Activated T-cell treated with anti-CD3 and anti-CD28 coated beads, Interleukin-2, amount 50 U/mL, for 72 hours (primary cell): ENCODE measurements around the gene FSTL4. TPM values are rescaled to one million over a fixed set of nuclear protein-coding genes. Genes with fewer than 3 reads are reported as not detected.

ENCODE experiments used
- ATAC-seq, 2 donors: fragments of 150-1000 bp; cut with Tn5 transposase; replicated peaks in 1 of 2; 2 replicates each; pipeline ENCODE4 v1.10.0; 2021; ENCODE audit warnings: moderate library complexity in 2 of 2, mild to moderate bottlenecking in 1 of 2
- DNase-seq, 2 donors: peaks; one replicate each; pipeline ENCODE4 v3.0.0; 2021 to 2022; ENCODE audit warnings: mixed read lengths in 1 of 2
- H3K27ac Mint-ChIP-seq: one replicate; pipeline ENCODE4 v1.8.0; 2022; ENCODE audit warnings: mild to moderate bottlenecking, moderate library complexity, mixed read lengths
- H3K27me3 Mint-ChIP-seq: one replicate; pipeline ENCODE4 v1.8.0; 2022; ENCODE audit warnings: low read depth, mixed read lengths
- H3K36me3 Mint-ChIP-seq, 2 donors: one replicate each; pipeline ENCODE4 v1.8.0; 2022; ENCODE audit warnings: mixed read lengths in 2 of 2, mild to moderate bottlenecking in 1 of 2; ENCODE audit not compliant: insufficient read depth in 2 of 2
- H3K4me1 Mint-ChIP-seq: one replicate; pipeline ENCODE4 v1.8.0; 2022; ENCODE audit warnings: low read depth, mixed read lengths
- H3K4me3 Mint-ChIP-seq, 2 donors: one replicate each; pipeline ENCODE4 v1.8.0; 2022; ENCODE audit warnings: mild to moderate bottlenecking in 2 of 2, mixed read lengths in 2 of 2, moderate library complexity in 2 of 2
- H3K9me3 Mint-ChIP-seq, 2 donors: one replicate each; pipeline ENCODE4 v1.8.0; 2022; ENCODE audit warnings: mixed read lengths in 2 of 2
- total RNA-seq, 2 donors: library from RNA; stranded (reverse); gene quantifications; one replicate each; pipeline ENCODE4 v1.2.3, GENCODE V29; 2022

Gene FSTL4
- total RNA-seq, 2 donors from 2014 or later, result not detected

DNA sequence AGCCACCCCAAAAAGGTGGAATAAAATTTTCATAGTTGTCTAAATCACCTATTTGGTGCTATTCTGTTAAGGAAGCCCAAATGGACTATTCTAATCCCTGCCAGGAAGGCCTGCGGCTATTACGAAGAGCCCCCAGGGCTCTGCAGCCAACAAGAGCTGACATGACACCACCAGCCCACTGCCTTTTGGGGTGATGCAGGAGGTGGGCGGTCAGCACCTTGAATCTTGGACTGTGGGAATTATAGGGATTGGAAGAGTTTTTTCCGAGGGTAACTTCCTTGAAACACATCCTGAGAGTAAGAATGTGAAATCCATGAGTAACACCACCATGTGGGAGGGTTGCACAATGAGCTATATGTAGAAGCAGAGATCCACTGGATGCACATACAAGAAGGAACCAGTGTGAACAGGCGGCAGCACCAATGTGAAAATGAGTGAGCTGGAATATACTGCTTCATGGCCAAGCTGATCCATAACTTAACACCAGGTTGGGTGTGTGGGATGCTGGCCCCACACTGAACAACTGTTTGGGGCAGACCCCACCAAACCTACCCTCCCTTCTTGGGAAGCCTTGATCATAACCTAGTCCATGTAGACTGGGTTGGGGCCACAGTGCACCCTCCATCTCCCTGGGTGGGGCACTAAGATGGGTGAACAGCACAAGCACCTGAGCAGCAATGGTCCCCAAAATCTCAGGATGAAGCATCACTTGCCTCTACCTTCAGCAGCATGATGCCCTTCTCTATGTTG is 239.0 kb downstream of the FSTL4 start:
- ATAC-seq (no peak), DNase-seq (no peak)
- H3K27ac Mint-ChIP-seq, result no peak overlapping the region
- H3K27me3 Mint-ChIP-seq, result no peaks in the 10 kb centered on the region
- H3K4me1 Mint-ChIP-seq, result peaks cover 4% of the 10 kb centered on the region
- H3K9me3 Mint-ChIP-seq, result peaks cover 9 to 11% of the 10 kb centered on the region in 2 donors
- H3K36me3 Mint-ChIP-seq, result peaks cover 6 to 10% of the 10 kb centered on the region in 2 donors
- no peak overlapping the region for H3K4me3 Mint-ChIP-seq

- Mint-ChIP-seq H3K9me3 (peaks cover 6 to 7% of the 10 kb centered on the region in 2 donors), H3K36me3 (peaks cover 5 to 7% of the 10 kb centered on the region in 2 donors), H3K4me1 (peaks cover 4% of the 10 kb centered on the region), H3K4me3 (no peak overlapping the region), H3K27ac (no peak overlapping the region), H3K27me3 (no peaks in the 10 kb centered on the region)
- ATAC-seq, result no peak
- DNase-seq, result no peak
Observed at GRCh38 chr5:133372293-133372937, 239.9 kb downstream of the FSTL4 start.

DNA sequence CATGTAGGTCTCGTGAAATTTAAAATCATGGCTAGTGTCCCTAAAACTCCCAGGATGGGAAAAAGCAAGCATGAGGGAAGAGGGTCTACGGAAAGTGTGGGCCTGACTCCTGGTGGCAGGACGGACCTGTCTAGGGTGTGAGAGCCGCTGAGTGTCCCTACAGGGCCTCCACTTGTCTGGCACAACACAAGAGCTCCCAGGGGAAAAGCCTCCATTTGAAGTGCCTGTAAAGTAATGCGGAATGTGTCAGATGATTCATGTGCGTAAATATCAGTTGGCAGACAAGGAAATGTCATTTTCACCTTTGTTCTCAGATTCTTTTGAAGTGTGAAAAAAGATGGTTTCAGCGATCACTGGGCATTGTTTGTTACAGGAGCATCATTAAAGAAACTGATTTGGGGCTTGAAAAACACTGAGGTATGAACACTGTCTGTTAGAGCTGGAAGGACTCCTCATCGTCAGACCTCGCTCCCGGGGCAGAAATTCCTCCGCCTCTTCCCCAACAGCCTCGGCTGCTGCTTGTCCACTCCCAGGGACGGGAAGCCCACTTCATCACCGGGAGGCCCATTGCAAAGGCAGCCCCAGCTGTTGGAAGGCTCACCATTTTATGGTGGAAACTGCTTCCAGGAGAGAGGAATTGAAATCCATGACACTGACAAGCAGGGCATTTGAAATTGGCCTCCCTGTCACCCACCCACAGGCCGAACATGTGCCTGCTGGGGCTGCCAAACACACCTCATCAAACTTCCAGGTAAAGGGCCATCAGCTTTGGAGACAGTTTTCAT is 240.8 kb downstream of the FSTL4 start:
- Mint-ChIP-seq H3K27me3 (no peaks in the 10 kb centered on the region), H3K36me3 (no peaks in the 10 kb centered on the region), H3K27ac (no peak overlapping the region), H3K9me3 (peaks cover 0 to 2% of the 10 kb centered on the region in 2 donors), H3K4me1 (peaks cover 4% of the 10 kb centered on the region), H3K4me3 (no peak overlapping the region)
- no peak for ATAC-seq
- DNase-seq, result no peak

- no peak for DNase-seq
- peaks cover 5% of the 10 kb centered on the region for H3K27me3 Mint-ChIP-seq
- H3K4me3 Mint-ChIP-seq, result no peak overlapping the region
- no peak overlapping the region for H3K27ac Mint-ChIP-seq
- H3K36me3 Mint-ChIP-seq, result no peaks in the 10 kb centered on the region
- peaks cover 4% of the 10 kb centered on the region for H3K4me1 Mint-ChIP-seq
- peaks cover 0 to 2% of the 10 kb centered on the region in 2 donors for H3K9me3 Mint-ChIP-seq
- ATAC-seq, result no peak
Observed at GRCh38 chr5:133370904-133371303, 241.4 kb downstream of the FSTL4 start.

DNA sequence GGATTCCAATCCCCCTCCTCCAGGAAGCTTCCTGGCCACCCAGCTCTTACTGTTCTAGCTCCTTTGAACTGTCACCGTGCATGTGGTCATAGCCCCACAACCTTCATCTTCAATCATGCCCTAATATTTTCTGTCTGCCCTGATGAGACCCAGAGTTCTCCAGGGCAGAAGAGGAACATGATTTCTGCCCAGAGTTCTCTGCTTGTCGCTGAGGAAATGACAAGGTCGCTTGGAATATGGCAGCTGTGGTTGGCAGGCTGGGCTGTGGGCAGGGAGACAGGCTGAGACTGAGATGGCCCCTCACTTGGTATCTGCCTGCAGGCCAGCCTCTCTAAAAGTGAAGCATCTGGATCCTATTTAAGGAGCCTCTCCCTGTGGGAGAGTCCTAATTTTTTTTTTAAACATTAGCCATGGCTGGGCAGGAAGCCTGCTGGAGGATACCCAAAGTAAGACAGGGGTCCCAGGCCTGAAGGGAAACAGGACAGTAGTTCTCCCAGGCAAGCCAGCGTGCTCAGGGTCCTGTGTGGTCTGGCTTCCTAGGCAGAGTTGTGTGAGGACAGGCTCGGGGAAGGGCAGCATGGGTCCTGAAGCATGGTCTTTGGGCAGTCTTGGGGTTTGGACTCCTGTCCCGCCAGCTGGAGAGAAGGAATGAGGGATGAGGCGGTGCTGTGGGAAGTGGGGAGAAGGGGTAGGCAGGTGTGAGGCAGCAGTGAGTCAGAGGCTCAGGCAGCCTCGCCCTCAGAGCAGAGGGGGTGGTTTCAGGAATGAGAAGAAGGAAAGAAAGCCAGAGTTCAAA is 242.1 kb downstream of the FSTL4 start:
- no peaks in the 10 kb centered on the region for H3K9me3 Mint-ChIP-seq
- no peak for DNase-seq
- H3K27me3 Mint-ChIP-seq, result peaks cover 7% of the 10 kb centered on the region
- no peak overlapping the region for H3K4me3 Mint-ChIP-seq
- H3K27ac Mint-ChIP-seq, result no peak overlapping the region
- peaks cover 4% of the 10 kb centered on the region for H3K4me1 Mint-ChIP-seq
- no peak for ATAC-seq
- no peaks in the 10 kb centered on the region for H3K36me3 Mint-ChIP-seq

DNA sequence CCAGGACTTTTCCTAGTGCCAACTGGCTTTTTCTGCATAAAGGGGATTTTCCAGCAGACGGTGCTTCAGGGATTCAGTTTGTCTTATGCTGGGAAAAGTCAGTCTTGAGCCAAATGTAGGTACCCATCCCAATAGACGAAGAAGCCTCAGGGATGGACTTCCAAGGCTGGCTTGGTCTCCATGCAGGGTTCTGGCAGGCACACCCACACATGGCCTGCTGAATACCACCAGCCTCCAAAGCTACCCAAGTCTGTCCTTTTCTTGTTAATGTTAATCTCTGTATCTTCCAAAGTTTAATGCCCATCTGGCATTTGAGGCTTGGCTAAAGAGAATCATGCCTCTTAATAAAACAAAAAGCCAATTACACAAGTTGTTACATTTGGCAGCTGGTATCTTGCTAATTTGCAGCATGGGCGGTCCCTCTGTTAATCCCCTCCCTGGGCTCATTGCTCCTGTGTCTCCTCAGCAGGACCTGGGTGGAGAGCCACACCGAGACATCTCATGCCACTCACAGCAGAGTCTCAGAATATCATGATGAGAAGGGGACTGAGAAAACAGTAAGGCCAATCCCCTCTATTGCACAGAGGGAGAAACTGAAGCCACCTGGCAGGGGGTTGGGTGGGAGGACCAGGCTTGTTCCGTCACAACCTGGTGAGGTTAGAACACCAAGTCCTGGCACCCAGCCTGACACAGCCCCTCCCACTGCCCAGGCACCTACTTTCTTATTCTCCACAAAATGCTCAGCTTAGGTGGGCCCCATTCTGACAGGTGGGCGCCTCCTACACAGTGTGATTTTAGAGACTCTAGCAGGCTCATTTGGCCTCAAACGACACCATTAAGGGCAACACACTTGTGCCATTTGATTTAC is 243.2 kb downstream of the FSTL4 start:
- H3K27me3 Mint-ChIP-seq, result peaks cover 7% of the 10 kb centered on the region
- H3K4me1 Mint-ChIP-seq, result peaks cover 4% of the 10 kb centered on the region
- no peaks in the 10 kb centered on the region for H3K36me3 Mint-ChIP-seq
- H3K4me3 Mint-ChIP-seq, result no peak overlapping the region
- no peak for DNase-seq
- H3K9me3 Mint-ChIP-seq, result no peaks in the 10 kb centered on the region
- H3K27ac Mint-ChIP-seq, result no peak overlapping the region
- ATAC-seq, result no peak

DNA sequence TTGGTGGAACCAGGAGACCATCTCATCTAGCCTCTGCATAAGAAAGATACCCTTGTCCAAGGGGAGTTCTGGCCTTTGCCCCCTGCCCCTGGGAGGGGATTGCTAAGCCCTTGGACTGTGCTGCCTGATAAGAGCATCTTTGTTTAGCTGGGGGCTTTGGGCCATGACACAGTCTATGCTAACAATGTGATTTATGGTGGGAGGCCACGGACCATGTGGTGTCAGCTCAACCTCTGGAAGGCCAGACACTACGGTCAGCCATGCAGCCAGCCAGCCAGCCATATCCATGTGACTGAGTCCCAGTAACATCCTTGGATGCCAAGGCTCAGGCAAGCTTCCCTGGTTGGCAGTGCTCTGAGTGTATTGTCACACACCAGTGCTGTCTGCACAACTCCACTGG is 244.4 kb downstream of the FSTL4 start:
- no peak overlapping the region for H3K27ac Mint-ChIP-seq
- H3K4me1 Mint-ChIP-seq, result peaks cover 4% of the 10 kb centered on the region
- H3K9me3 Mint-ChIP-seq, result no peaks in the 10 kb centered on the region
- peaks cover 7% of the 10 kb centered on the region for H3K27me3 Mint-ChIP-seq
- DNase-seq (no peak), ATAC-seq (no peak)
- H3K36me3 Mint-ChIP-seq, result no peaks in the 10 kb centered on the region
- H3K4me3 Mint-ChIP-seq, result no peak overlapping the region

DNA sequence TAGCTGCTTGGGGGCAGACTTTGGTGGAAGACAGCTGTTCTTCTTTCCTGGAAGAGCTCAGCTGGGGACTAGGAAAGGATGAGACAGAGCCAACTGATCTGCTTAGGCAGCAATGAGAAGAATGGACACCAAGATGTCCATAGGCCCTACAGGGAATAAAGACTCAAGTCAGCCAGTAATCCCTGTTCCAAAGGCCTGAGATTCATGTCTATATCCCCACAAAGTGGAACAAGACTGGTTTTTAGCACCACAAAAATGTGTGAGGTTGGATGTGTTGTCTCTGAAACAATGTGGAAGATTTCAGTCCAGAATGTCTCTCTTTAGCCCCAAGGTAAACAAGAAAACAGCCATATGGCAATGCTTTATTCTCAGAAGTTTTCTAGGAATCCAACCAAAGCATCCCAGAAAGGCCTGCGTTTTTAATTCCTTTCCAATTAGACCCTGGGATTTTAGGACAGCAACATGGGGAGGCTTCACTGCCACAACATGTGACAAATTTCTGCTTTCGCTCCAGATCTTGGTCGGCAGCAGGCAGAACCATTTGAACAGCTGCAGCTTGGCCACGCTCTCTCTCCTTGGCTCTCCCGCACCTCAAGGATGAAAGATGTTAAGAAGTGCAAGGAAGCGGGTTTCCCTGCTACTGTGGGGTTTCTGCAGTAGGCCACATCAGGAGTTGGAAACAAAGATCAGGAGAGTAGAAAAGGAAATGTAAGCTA is 245.1 kb downstream of the FSTL4 start:
- Mint-ChIP-seq H3K27me3 (peaks cover 7% of the 10 kb centered on the region), H3K36me3 (no peaks in the 10 kb centered on the region), H3K4me1 (peaks cover 4% of the 10 kb centered on the region), H3K9me3 (no peaks in the 10 kb centered on the region), H3K4me3 (no peak overlapping the region), H3K27ac (no peak overlapping the region)
- no peak for ATAC-seq
- DNase-seq, result no peak

- no peak for ATAC-seq
Observed at GRCh38 chr5:133366438-133366837, 245.9 kb downstream of the FSTL4 start.

GRCh38 chr5:133365738-133366137 is 246.6 kb downstream of the FSTL4 start:
- no peaks in the 10 kb centered on the region for H3K9me3 Mint-ChIP-seq
- no peak overlapping the region for H3K4me3 Mint-ChIP-seq
- peaks cover 4% of the 10 kb centered on the region for H3K4me1 Mint-ChIP-seq
- DNase-seq (no peak), ATAC-seq (no peak)
- peaks cover 7% of the 10 kb centered on the region for H3K27me3 Mint-ChIP-seq
- no peaks in the 10 kb centered on the region for H3K36me3 Mint-ChIP-seq
- H3K27ac Mint-ChIP-seq, result no peak overlapping the region

More at GRCh38 chr5:133366438-133366837, 245.9 kb downstream of the FSTL4 start:
- Mint-ChIP-seq H3K4me1 (peaks cover 4% of the 10 kb centered on the region), H3K9me3 (no peaks in the 10 kb centered on the region), H3K4me3 (no peak overlapping the region), H3K27ac (no peak overlapping the region), H3K36me3 (no peaks in the 10 kb centered on the region), H3K27me3 (peaks cover 7% of the 10 kb centered on the region)
- DNase-seq, result no peak

- H3K4me3 Mint-ChIP-seq, result no peak overlapping the region
- H3K9me3 Mint-ChIP-seq, result no peaks in the 10 kb centered on the region
- no peaks in the 10 kb centered on the region for H3K36me3 Mint-ChIP-seq
- no peak for ATAC-seq
- peak; percentile 16 to 32 for DNase-seq
- H3K27me3 Mint-ChIP-seq, result peaks cover 7% of the 10 kb centered on the region
- no peak overlapping the region for H3K27ac Mint-ChIP-seq
- no peaks in the 10 kb centered on the region for H3K4me1 Mint-ChIP-seq
Observed at GRCh38 chr5:133364936-133365707, 247.2 kb downstream of the FSTL4 start.
